Coronary artery (tissue), 2 donors: ENCODE measurements around the gene IARS2.

Experiments
- DNase-seq: peaks from one replicate; pipeline ENCODE4 v3.0.0-alpha.2; 2017; ENCODE audit warnings: low spot score
- H3K27ac ChIP-seq, 2 donors: fragments of 200-600 bp; sonication (generic); one replicate each; pipeline ENCODE4 v1.5.1; 2016 to 2019
- H3K4me3 ChIP-seq: fragments of 200-600 bp; sonication (generic); 2 replicates; pipeline ENCODE4 v1.5.1; 2016; ENCODE audit warnings: mild to moderate bottlenecking, moderate library complexity
- CTCF ChIP-seq: fragments of 200-600 bp; sonication (generic); IDR thresholded peaks from one replicate; pipeline ENCODE4 v1.5.1; 2019; ENCODE audit warnings: antibody characterized with exemption

The IARS2 gene

GRCh38 chr1:220119043-220119512 is 25.1 kb downstream of the IARS2 start:
- Histone ChIP-seq H3K4me3 (no peak overlapping the region), H3K27ac (no peak overlapping the region)
- no peak for TF ChIP-seq CTCF
- no peak for DNase-seq

DNA sequence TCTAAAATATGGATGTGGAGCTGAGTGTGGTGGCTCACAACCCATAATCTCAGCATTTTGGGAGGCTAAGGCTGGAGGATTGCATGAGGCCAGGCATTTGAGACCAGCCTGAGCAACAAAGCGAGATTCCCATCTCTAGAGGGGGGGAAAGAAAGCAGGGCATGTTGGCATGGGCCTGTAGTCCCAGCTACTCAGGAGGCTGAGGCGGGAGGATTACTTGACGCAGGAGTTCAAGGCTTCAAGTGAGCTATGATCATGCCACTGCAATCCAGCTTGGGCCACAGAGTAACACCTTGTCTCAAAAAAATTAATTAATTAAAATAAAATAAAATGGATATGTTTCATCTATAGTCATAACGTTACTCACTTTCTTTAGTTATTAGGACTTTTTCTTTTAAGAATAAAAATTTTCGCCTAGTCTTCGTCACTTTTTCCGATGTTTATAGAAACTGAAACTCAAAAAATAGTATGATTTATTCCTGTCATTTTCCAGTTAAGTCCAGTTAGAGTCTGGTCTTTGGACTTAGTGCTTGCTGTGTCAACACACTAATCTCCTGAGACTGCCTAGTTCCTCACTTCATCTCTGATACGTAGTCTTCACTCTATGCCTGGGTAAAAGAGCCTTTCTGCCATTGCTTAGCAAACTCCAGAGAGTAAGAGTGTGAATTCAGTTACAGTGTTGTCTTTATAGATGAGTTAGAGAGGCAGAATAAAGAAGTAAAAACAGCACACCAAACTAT is 28.0 kb downstream of the IARS2 start:
- Histone ChIP-seq H3K27ac (peak overlapping the region; percentile 11 to 50), H3K4me3 (peak overlapping the region; percentile 12)
- no peak for TF ChIP-seq CTCF
- no peak for DNase-seq

DNA sequence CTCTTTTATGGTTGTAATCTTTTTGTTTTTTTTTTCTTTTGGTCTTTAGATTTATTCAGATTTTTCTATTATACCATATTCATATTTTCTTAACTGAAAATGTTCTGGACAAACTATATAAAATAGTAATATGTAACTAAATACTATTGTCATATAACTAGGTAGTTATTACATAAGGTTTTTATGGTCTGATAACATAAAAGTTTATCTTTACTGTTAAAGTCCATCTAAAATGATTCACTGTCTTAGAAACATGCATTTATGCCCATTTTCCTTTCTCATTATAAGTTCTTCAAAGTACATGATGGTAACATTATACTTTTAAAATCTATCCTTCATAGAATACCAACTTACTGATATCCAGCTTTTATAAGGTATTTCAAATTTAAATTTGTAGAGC is 29.1 kb downstream of the IARS2 start:
- TF ChIP-seq CTCF: no peak
- no peak overlapping the region for H3K4me3 ChIP-seq
- DNase-seq: no peak
- no peak overlapping the region for H3K27ac ChIP-seq

DNA sequence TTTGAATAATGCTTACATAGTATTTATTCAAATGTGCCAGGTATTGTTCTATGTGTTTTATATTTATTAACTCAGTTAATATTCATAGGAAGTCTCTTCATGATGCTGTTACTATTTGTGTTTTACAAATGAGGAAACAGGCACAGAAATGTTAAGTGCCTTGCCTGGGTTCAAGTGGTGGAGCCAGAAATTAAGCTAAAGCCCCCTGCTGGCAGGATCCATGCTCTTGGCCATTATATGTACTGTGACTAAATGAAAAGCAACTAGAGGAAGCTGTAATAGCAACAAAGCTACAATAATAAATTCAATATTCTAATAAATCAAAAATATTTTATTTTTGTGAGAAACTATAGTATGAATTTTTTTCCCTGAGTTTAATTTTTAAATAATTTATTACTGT is 30.0 kb downstream of the IARS2 start:
- Histone ChIP-seq H3K27ac (no peak overlapping the region), H3K4me3 (no peak overlapping the region)
- no peak for DNase-seq
- no peak for TF ChIP-seq CTCF

DNA sequence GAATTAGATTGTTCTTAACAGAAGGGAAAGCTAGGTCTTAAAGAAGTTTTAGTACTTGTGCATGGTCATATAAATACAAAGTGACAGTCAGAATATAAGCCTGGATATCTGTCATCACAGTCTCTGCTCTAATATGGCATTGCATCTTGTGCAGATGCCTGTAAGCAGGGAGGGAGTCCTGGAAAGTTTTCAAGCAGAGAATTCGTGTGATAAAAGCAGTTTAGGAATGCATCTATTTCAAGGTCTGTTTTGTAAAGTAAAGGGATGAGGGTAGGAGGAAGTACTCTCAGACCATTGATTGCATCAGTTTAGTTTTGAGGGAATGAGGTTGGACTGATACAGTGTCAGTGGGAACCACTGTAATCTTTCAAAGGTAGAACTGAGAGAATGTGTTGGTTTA is 30.6 kb downstream of the IARS2 start:
- DNase-seq: no peak
- TF ChIP-seq CTCF: no peak
- no peak overlapping the region for H3K4me3 ChIP-seq
- H3K27ac ChIP-seq: no peak overlapping the region

- Histone ChIP-seq H3K27ac (no peak overlapping the region), H3K4me3 (no peak overlapping the region)
- no peak for TF ChIP-seq CTCF
- DNase-seq: no peak
Observed at GRCh38 chr1:220127076-220127475, 33.1 kb downstream of the IARS2 start.

DNA sequence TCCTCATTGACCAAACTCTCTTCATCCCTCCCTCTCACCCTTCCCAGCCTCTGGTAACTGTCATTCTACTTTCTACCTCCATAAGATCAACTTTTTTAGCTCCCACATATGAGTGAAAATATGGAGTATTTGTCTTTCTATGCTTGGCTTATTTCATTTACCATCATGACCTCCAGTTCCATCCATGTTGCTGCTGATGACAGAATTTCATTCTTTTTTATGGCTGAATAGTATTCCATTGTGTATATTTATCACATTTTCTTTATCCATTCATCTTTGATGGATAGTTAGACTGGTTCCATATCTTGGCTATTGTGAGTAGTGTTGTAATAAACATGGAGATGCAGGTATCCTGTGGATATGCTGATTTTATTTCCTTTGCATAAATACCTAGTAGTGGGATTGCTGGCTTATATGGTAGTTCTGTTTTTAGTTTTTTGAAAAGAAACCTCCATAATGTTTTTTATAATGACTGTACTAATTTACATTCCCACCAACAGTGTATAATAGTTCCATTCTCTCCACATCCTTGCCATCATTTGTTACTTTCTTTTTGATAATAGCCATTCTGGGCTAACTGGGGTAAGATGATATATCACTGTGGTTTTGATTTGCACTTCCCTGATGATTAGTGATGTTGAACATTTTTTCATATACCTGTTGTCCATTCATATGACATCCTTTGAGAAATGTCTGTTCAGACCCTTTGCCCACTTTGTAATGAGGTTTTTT is 35.7 kb downstream of the IARS2 start:
- DNase-seq: no peak
- no peak for TF ChIP-seq CTCF
- Histone ChIP-seq H3K27ac (no peak overlapping the region), H3K4me3 (no peak overlapping the region)
